ENCODE data around the gene KRT33B.
"Not testable (repeated sequence)": the region's sequence is repeated elsewhere in the genome, so short reads cannot be mapped to it uniquely, and the experiment has no call there.

The KRT33B gene

DNA sequence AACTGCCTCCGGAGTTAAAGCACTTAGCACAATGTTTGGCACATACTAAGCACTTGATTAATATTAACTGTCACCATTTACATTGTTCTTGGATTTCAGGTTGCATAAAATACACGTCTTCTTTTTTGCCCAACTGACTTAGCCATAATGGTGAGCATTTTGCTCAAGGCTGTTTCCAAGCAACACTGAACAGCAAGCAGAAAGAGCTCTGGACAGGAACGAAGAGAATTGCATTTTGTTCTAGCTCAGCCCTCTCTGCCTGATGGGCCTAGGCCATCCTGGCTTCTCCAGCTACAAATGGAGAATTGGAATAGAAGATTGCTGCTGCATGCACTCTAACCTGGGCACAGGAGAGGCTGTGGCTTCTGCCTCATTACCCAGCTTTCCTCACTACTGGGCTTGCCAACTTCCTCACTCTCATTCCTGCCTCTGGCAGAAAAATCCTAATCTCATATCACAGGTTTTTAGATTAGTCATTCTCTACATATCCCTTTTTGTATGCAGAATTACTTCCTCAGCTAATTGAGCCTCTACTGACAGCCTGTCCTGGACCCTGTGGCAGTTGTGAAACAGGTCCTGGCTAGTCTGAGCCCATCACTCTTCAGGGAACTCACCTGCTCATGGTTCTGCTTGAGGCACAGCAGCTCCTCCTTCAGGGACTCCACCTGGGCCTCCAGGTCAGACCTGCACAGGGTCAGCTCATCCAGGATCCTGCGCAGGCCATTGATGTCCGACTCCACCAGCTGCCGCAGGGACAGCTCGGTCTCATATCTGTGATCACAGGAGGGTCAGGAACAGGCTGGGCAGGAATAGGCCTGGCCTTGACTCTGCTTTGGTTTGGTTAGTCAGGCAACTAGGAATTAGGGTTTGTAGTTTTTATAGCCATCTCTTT lies 21.5 kb downstream of the KRT33B start:
- no peak for DNase-seq (ENCODE audit: low spot score)

DNA sequence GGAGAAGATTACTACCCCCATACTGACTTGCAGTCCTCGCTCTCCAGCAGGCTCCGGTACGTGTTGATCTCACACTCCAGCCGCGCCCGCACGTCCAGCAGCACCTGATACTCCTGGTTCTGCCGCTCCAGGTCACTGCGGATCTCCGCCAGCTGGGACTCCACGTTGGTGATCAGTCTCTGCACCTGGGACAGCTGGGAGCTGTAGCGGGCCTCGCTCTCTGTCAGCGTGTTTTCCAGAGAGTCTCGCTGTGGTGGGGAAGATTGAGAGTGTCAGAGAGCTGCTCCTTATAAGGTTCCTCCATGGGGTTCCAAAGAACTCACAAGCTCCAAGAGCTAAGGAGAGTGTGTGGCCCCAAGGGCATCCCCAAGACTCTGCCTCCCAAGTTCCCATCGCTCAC lies 23.2 kb downstream of the KRT33B start:
- not testable (repeated sequence) for DNase-seq (ENCODE audit: low spot score)

DNA sequence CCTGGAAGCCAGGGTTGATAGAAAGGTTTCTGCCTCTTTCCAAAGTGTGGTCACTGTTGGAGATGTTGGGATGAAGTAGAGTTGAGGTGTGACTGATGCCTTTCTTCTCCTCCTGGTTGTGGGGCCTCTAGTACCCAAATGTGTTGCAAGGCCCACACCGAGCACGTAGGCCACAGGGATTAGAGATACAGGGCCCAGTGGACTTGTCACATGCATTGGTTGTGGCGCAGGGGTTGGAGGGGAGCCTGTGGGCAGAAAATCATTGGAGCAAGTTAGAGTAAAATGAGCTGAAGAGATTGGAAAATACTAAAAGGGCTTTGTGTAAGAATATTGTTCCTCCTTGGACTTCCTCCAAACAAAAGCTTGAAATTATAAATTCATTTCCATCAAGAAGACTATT lies 23.6 kb downstream of the KRT33B start:
- no peak for DNase-seq (ENCODE audit: low spot score)

DNA sequence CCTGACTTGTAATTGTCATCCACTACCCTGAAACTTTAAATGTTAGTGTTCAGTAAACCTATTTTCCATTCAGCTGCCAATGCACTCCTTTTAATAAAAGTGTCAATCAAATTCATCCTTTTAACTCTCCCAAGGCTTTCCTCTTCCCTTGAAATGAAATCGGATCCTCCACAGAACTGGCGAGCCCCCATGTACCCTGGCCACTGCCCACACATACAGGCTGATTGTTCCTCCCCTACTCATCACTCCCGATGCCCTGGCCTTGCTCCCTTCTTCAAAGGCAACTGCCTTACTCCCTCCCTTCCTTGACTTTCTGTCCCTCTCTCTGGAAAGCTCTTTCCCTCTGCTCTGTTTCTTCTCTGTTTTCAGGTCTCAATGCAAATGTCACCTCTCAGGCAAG lies 26.6 kb downstream of the KRT33B start:
- no peak for DNase-seq (ENCODE audit: low spot score)

DNA sequence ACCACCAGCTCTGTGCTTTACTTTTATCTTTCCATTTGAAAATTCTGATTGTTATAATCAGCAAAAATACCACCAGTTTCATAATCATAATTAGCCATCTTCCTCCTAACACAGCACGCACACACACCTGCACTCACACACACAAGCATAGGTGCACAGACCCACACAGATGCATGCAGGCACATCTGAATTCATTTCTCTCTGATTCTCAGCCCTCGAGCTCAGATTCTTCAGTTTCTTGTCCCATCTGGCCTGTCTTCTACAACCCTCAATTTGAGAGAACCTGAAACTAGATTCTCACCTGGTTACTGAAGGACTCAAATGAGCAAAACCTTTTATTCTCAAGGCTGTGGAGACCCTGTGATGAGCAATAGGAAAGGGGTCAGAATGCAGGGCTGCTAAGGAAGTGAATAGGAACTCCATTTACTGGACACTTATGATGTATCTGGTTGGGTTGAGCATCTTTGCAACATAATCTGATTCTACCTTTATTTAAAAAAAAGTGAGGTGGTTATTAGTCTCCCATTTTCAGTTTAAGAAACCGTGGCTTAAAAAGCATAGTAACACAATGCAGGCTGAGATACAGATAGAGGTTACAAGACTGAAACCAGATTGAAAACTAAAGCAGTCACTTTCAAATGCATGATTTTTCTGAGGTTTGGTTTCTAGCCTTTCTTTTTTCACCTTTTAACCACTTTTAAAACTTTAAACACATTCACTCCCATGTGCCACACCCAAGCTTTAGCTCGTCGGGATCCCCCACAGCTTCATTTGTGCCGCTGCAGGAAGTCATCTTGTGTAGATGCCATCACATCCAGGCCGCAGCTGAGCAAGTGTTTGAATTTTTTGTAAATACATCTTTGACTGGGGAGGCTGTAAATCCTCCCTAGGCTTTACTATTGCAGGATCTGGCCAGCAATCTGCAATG lies 28.4 kb downstream of the KRT33B start:
- DNase-seq (ENCODE audit: low spot score): no peak

DNA sequence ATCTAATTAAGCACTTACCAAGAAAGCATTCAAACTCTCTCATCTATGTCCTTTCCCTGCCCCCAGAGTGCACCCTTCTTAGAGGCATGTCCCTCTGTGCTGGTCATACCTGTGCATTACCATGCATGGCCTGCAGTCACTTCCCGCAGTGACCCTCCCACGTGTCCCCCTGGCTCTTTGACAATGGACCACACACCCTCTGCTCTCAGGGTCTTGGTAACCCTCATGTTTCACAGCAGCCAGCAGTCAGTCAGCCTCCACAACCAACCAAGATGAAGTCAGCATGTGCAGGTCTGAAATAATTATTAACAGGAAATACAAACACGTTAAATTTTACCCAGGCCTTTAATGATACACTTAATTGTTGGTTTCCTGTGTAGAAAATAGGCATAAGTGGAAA lies 29.1 kb downstream of the KRT33B start:
- DNase-seq (ENCODE audit: low spot score): no peak

GRCh38 chr17:41339571-41340172 lies 29.9 kb downstream of the KRT33B start:
- no peak for DNase-seq (ENCODE audit: low spot score)

GRCh38 chr17:41338961-41339485 lies 30.6 kb downstream of the KRT33B start:
- DNase-seq (ENCODE audit: low spot score): no peak

DNA sequence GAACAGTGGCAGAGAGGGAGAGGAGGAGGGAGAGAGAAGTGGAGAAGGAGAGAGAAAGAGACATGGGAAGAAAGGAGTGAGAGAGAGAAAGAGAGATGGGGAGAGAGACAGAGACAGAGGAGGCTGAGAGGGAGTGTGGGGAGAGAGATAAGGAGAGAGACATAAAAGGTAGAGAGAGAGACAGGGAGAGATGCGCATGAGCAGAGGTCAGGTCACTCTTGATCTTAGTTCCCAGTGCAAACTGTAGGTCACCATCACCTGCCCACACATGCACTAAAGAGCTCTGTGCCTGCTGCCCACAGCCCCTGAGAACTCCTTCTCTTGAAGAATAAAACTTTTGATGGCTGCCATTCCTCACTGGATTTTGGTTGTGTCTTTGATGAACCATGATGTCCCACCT lies 33.9 kb downstream of the KRT33B start:
- DNase-seq (ENCODE audit: low spot score): no peak

- no peak for DNase-seq (ENCODE audit: low spot score)
These were observed 35.0 kb downstream of the KRT33B start for GRCh38 chr17:41334385-41335305.

- no peak for DNase-seq (ENCODE audit: low spot score)
These were observed 35.8 kb downstream of the KRT33B start for GRCh38 chr17:41333836-41334235.

- DNase-seq (ENCODE audit: low spot score): no peak
These were observed 36.5 kb downstream of the KRT33B start for GRCh38 chr17:41333098-41333497.

DNA sequence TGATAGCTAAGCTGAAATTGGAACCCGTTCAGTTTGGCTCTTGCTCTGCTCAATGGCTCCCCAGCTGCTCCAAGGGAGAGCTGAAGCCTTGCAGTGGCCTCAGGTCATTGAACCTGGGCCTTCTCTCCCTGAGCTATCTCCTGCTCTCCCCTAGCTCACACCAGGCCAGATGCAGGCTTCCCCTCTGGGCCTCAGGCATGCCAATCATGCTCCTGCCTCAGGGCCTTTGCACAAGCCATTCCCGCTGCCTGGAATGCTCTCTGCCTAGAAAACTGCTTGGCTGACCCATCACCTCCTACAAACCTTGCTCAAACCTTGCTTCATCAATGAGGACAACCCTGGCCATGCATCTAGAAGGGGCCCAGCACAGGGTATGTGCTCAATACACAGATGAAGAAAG lies 37.4 kb downstream of the KRT33B start:
- DNase-seq (ENCODE audit: low spot score): no peak

DNA sequence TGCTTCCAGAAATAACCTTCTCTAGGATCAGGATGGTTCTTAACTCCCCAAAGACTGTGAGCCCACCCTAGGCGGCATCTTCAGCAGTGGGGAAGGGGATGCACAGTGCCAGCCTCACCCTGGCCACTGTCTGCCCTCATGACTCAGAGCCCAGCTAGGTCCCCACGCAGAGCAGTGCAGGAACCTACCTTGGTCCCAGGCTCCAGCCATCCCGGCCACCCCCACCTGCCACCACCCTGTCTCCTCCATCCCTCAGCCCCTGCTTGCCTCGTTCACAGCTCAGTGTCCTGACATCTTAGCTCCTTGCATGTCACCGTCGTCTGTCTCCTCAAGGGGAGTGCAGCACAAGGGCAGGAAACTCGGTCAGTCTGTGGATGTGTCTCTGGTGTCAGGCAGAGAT lies 38.0 kb downstream of the KRT33B start:
- DNase-seq (ENCODE audit: low spot score): no peak

DNA sequence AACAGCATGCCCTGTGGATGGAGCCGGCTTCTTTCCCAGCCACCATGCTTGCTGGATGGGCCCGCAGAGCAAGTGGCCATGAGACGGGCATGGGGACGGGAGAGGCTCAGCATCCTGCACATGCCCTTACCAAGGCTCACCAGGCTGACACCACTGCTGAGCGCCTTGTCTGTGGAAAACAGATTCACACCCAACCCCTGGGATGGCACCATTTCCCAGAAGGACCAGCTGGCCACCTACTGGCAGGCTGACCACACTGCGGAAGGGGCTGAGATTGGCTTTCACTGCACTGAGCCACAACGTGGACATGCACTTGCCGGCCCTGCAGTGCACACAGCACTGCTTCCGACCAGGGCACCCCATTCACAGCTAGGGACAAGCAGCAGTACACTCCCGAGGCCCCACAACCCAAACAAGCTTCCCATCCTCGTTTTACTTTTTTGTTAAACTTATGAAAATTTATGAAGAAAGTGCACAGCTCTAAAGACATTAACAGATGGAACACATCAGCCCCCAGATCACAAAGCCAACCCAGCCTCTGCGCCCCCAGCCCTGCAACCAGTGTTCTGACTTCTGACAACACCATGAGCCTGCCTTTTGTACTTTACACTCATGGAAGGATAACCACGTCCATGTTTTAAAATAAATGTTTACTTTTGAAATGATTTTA lies 40.2 kb downstream of the KRT33B start:
- DNase-seq (ENCODE audit: low spot score): peak; percentile 64

GRCh38 chr17:41328207-41328606 lies 41.4 kb downstream of the KRT33B start:
- DNase-seq (ENCODE audit: low spot score): no peak

- no peak for DNase-seq (ENCODE audit: low spot score)
These were observed 42.0 kb downstream of the KRT33B start for GRCh38 chr17:41327411-41328120.

DNA sequence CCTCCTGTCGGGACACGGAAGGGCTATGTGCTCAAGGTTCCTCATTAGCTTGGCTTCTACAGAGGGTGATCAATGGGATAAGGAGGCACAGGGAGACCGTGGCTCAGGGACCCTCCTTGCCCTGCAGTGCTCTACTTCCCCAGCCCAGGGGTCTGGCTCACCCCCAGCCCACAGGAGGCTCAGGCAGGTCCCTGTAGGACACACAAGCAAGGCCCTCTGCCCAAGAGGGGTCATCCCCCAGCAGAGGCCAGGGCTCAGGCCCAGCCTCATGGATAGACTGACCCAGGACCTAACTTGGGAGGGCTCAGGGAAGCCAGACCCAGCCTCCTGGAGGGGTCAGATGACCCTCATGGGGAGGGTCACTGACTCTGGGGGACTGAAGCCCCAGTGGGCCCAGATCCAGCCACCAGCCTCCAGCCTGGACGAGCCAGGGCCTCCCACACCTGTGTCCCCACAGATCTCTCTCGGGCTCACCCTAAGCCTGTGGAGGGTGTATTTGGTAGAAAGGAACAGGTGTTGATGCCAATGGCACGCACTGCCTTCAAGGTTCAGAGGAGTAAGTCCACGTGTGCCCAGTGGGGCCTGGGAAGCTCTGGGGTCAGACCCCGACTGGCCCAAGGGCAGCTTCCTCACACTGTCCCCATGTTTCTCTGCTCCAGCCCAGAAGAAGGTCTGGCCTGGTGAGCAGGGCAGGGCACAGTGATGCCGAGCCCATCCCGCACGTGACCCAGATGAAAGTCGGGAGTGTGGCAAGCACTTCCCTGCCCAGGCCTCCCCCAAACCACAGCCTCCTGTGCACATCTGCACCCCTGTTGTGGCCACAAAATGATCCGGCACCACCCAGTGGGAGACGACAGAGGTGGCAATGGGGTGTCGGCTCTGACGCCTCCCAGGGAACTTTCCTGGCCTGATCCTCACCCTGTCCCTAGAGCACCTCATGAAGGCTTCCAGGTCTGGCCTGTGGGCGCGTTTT lies 43.2 kb downstream of the KRT33B start:
- DNase-seq (ENCODE audit: low spot score): no peak

GRCh38 chr17:41325611-41326010 lies 44.0 kb downstream of the KRT33B start:
- no peak for DNase-seq (ENCODE audit: low spot score)

Measured in RKO (cell line).